Measurements from ENCODE around the gene HIPK2. TPM values are rescaled to one million over a fixed set of nuclear protein-coding genes. Genes with fewer than 3 reads are reported as not detected.
A peak's percentile ranks its signal among the peaks of the same experiment; 100 is the strongest.

Gene HIPK2
- total RNA-seq, 1 experiment from 2014 or later = 33.4 TPM

DNA sequence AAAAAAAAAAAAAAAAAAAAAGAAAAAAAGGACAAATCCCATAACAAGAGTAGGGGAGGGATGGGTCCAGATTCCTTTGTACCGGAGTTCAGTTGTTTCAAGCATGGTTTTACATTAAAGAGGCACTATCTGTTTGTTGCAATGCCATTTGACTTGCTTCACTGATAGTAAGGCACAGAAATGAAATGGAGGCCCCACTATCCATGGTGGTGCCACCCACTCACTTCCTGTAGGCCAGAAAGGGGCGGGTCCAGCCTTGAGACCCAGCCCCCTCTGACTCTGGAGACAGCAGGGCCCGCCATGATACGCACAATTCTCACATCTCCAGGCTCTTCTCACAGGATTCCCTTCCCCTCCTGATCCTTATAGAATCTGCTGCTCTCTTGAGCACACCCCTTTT lies 154.3 kb downstream of the HIPK2 start:
- peaks cover 4% of the 10 kb centered on the region for H3K36me3 Mint-ChIP-seq (ENCODE audit: insufficient read depth, unreplicated experiment)
- no peak for DNase-seq
- H3K27me3 Mint-ChIP-seq (ENCODE audit: unreplicated experiment) = no peaks in the 10 kb centered on the region
- BruUV-seq (replicated peaks) = no TSS peak
- TF ChIP-seq, protein P1, sequence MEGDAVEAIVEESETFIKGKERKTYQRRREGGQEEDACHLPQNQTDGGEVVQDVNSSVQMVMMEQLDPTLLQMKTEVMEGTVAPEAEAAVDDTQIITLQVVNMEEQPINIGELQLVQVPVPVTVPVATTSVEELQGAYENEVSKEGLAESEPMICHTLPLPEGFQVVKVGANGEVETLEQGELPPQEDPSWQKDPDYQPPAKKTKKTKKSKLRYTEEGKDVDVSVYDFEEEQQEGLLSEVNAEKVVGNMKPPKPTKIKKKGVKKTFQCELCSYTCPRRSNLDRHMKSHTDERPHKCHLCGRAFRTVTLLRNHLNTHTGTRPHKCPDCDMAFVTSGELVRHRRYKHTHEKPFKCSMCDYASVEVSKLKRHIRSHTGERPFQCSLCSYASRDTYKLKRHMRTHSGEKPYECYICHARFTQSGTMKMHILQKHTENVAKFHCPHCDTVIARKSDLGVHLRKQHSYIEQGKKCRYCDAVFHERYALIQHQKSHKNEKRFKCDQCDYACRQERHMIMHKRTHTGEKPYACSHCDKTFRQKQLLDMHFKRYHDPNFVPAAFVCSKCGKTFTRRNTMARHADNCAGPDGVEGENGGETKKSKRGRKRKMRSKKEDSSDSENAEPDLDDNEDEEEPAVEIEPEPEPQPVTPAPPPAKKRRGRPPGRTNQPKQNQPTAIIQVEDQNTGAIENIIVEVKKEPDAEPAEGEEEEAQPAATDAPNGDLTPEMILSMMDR (IDR thresholded peaks at IDR 0.05; ENCODE audit: unreplicated experiment) = no peak
- no peak overlapping the region for H3K4me3 Mint-ChIP-seq (ENCODE audit: low read depth, unreplicated experiment)
- H3K27ac Mint-ChIP-seq (ENCODE audit: unreplicated experiment) = no peak overlapping the region
- CTCF ChIA-PET = no interaction called here
- H3K9me3 Mint-ChIP-seq (ENCODE audit: low read depth, unreplicated experiment) = no peaks in the 10 kb centered on the region
- H3K4me1 Mint-ChIP-seq (ENCODE audit: low read depth, unreplicated experiment) = no peaks in the 10 kb centered on the region
- intact Hi-C loops (cut with micrococcal nuclease; ENCODE audit: unreplicated experiment) = no loop called here

DNA sequence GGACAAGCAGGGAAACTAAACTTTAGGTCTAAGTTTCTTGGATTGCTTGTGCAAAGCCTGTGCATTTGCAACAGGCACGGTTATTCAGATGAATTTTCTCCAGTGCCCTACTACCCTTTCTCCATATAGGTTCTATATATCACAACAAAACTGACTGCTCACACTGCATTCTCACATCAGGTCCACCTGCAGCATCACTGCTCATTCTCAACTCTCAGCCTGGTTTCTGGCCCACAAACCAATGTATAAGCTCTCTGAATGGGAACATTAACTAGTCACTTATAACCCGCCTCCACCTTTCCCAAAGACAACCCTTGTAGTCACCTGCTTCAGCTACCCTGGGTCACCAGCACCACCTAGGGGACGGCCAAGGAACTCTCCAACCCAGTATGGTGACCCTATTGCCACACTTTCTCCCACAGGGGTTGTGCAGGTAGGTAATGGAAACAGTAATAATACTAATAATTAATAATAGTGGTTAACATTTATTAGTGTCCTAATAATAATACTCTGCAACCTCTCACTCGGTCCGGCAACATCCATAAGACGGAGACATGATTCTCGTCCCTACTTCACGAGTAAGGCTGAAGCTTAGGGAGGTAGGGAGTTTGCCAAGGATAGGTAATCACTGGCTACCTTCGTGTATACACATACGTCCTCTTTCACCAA lies 157.0 kb downstream of the HIPK2 start:
- TF ChIP-seq, protein P1 (IDR thresholded peaks at IDR 0.05; ENCODE audit: unreplicated experiment) = peak; percentile 85
- no peak overlapping the region for H3K27ac Mint-ChIP-seq (ENCODE audit: unreplicated experiment)
- H3K27me3 Mint-ChIP-seq (ENCODE audit: unreplicated experiment) = no peaks in the 10 kb centered on the region
- no TSS peak for BruUV-seq (replicated peaks)
- no peaks in the 10 kb centered on the region for H3K9me3 Mint-ChIP-seq (ENCODE audit: low read depth, unreplicated experiment)
- intact Hi-C loops (cut with micrococcal nuclease; ENCODE audit: unreplicated experiment) = loop anchor here (2.0 kb wide), 1 partner anchor 122 kb away; no protein-coding TSS in a partner anchor
- H3K36me3 Mint-ChIP-seq (ENCODE audit: insufficient read depth, unreplicated experiment) = peaks cover 7% of the 10 kb centered on the region
- H3K4me3 Mint-ChIP-seq (ENCODE audit: low read depth, unreplicated experiment) = no peak overlapping the region
- CTCF ChIA-PET = interaction anchor here (1.3 to 1.4 kb wide), 3 partner anchors 19 to 186 kb away, joined by 8 to 17 read pairs (median 13); no protein-coding TSS in a partner anchor
- H3K4me1 Mint-ChIP-seq (ENCODE audit: low read depth, unreplicated experiment) = no peaks in the 10 kb centered on the region
- peak; percentile 86 for DNase-seq

DNA sequence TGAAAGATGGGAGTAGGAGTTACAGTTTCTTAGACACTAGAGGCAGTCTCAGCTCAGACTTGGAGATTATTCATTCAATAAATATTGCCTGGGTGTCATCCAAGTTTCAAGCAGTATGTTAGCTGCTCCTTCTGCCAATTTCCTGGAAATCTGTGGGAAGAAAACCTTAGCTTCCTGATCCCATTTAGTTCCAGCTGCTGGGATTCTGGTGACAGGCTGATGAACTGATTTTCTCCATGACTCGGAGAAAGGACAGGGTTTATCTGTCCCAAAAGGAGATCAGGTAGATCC lies 158.5 kb downstream of the HIPK2 start:
- Mint-ChIP-seq H3K27ac (ENCODE audit: unreplicated experiment) (no peak overlapping the region), H3K36me3 (ENCODE audit: insufficient read depth, unreplicated experiment) (peaks cover 12% of the 10 kb centered on the region), H3K27me3 (ENCODE audit: unreplicated experiment) (no peaks in the 10 kb centered on the region), H3K4me1 (ENCODE audit: low read depth, unreplicated experiment) (no peaks in the 10 kb centered on the region), H3K9me3 (ENCODE audit: low read depth, unreplicated experiment) (no peaks in the 10 kb centered on the region), H3K4me3 (ENCODE audit: low read depth, unreplicated experiment) (no peak overlapping the region)
- TF ChIP-seq, protein P1 (IDR thresholded peaks at IDR 0.05; ENCODE audit: unreplicated experiment) = no peak
- DNase-seq = no peak
- BruUV-seq (replicated peaks) = no TSS peak
- intact Hi-C loops (cut with micrococcal nuclease; ENCODE audit: unreplicated experiment) = no loop called here
- CTCF ChIA-PET = interaction anchor here (1.1 to 2.2 kb wide), 5 partner anchors 21 to 387 kb away, joined by 3 to 11 read pairs (median 4); no protein-coding TSS in a partner anchor

DNA sequence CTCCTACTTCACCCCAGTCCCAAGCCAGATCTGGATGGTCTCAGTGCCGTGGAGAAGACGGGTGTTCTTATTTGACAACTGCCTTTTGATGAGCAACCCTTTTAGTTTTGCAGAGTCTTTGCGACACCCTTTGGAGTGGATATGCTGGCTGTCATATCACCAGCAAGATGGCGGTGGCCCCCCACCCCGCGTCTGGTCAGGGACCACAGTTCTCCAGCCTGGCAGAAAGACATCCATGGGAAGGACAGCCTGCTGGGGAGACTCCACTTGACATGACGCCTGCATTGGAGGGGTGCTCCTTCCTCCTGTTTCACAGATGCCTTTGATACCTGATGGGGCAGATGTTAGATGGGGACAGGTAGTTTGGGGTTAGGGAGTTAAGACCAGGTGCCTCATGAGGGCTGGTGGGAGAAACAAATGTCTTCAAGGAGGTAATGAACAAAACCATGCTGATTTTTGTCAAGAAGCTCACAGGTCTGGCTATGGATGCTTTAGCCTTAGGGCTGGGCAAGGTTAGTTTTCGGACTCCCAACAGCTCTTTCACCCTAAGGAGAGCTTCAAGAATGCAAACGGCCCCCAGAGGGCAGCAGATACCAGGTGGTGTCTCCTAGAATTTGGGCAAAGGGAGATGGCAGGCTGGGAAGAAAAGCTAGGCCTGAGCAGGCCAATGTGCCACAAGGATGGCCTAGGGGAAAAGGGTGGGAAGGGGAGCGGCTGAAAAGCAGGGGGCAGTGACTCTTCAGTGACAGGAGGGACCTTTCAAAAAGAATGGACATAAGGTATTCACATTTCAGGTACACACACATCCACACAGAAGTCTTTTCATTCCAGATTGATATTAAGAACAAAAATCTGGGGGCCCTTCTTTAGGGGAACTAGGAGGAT lies 159.1 kb downstream of the HIPK2 start:
- H3K9me3 Mint-ChIP-seq (ENCODE audit: low read depth, unreplicated experiment) = no peaks in the 10 kb centered on the region
- peaks cover 12% of the 10 kb centered on the region for H3K36me3 Mint-ChIP-seq (ENCODE audit: insufficient read depth, unreplicated experiment)
- DNase-seq = peak; percentile 55
- no peaks in the 10 kb centered on the region for H3K27me3 Mint-ChIP-seq (ENCODE audit: unreplicated experiment)
- H3K4me1 Mint-ChIP-seq (ENCODE audit: low read depth, unreplicated experiment) = no peaks in the 10 kb centered on the region
- no peak overlapping the region for H3K27ac Mint-ChIP-seq (ENCODE audit: unreplicated experiment)
- no TSS peak for BruUV-seq (replicated peaks)
- CTCF ChIA-PET = interaction anchor here (1.1 to 2.2 kb wide), 5 partner anchors 20 to 387 kb away, joined by 3 to 11 read pairs (median 4); no protein-coding TSS in a partner anchor
- TF ChIP-seq, protein P1 (IDR thresholded peaks at IDR 0.05; ENCODE audit: unreplicated experiment) = peak; percentile 37
- no peak overlapping the region for H3K4me3 Mint-ChIP-seq (ENCODE audit: low read depth, unreplicated experiment)
- intact Hi-C loops (cut with micrococcal nuclease; ENCODE audit: unreplicated experiment) = no loop called here

Data from Calu3 (cell line).